Measurements from ENCODE around the gene CEACAM3.
A peak's percentile ranks its signal among the peaks of the same experiment; 100 is the strongest.

The CEACAM3 gene

DNA sequence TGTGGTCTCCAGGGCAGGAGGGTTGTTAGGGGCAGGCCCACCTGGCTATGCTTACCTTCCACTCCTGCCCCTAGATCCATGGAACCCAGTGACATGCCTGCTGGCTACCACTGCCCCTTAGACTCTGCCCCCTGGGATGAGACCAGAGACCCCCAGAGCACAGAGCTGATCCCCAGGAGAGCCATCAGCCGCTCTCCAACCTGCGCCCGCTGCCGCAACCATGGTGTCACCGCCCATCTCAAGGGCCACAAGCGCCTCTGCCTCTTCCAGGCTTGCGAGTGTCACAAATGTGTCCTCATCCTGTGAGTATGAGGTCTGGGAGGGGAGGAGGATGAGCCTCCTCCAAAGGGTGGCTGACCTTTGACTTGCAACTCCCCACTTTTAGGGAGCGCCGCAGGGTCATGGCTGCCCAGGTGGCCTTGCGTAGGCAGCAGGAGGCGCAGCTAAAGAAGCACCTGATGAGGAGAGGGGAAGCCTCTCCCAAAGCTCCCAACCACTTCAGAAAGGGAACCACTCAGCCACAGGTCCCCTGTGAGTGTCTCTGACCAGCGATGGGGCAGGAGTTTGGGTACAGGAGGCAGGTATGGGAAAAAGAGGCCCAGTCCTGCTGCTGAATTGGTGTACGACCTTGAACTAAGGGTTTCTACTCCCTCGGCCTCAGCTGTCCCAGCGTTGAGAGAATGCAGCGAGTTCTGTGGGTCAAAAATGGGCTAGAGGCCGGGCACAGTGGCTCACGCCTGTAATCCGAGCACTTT, 51.1 kb downstream of the CEACAM3 start:
- DNase-seq: no peak

- DNase-seq: no peak
Measured at GRCh38 chr19:41848666-41849065, 52.3 kb downstream of the CEACAM3 start.

DNA sequence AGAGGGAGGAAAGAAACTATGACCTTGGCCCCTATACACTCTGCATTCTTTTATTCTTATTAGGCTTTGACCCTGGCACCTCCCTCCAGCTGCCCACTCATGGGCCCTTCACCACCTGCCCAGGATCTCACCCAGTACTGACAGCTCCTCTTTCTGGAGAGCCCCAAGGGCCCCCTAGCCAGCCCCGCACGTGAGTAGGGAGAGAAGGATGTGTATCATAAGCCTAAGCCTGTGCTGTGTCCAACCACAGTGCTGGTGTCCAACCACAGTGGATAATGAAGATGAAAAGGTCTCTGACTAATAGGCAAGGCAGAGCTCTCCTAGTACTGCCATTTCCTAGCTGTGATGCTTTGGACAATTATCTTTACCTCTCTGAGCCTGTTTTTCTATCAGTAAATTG, 52.7 kb downstream of the CEACAM3 start:
- no peak for DNase-seq

DNA sequence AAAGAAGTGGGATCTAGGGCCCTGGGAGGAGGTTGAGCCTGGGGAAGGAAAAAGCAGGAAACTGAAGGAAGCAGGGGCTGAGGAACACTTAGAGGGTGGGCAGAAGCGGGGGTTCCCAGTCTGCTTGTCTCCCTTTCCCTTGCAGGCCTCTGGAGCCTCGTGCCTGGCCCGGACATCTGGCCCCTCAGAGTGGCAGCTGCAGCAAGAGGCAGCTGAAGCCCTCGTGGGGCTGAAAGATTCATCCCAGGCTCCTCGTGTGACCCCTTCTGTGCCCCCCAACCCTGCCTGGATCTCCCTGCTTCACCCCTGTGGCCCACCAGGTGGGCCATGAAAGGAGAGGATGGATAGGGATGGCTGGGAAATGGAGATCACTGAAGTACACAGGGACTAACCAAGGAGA, 54.0 kb downstream of the CEACAM3 start:
- DNase-seq: no peak

DNA sequence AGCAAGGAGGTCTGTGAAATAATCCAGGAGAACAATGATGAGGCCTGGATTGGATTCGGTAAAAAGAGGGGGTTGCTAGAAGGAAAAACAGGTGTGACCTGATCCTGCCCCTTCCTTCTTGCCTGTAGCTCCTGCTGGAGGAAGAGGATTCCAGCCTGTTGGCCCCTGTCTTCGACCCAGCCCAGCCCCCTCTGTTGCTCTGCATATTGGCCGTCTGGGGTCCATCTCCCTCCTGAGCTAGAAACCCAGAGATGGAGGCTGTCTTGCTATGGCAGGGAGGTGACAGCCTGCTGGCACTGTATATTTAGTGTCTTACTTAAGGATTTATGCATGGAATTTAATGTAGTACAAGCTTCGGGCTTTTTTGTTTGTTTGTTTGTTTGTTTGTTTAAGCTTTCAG, 55.1 kb downstream of the CEACAM3 start:
- DNase-seq: no peak

DNA sequence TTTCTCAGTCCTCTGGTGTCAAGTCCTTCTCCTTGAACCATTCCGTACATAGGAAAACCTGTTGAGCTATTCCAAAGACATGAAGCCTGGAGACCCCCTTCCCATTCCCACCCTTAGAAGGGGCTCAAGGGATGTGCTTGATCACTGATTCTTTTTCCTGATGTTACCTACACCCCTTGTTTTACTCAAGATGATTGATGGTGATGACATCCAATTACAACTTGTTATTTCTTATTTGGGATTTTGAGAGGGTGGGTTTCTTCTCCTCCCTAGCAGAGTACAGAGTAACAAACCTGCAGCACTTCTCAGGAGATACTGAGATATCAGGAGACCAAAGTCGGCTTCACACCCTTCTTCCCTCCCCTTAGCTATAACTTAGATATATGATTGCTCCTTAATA, 57.0 kb downstream of the CEACAM3 start:
- DNase-seq: no peak

DNA sequence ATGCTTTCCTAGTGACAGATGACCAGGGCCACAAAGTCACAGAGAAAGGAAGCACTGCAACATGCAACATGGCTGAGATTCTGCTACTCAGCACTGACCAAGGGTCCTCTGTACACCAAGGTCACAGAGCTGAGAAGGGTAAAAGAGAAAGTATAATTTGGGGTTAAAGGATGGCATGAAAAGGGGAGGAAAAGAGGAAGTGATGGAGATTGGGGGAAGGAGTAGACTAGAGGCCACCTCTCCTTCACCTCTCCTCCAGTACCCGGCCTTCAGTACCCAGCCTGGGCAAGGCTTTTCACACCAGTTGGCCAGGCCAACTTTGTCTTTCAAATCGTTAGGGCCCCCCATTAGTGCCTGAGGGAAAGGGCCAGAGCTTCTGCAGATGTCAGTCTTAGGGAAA, 57.4 kb downstream of the CEACAM3 start:
- DNase-seq: no peak

- no peak for DNase-seq
Measured at GRCh38 chr19:41859213-41859617, 62.8 kb downstream of the CEACAM3 start.

GRCh38 chr19:41859618-41860418, 63.4 kb downstream of the CEACAM3 start, which contains the start of gene RPS19:
RPS19 (plus strand) TSS chr19:41860255; CDS start chr19:41860775, 520 bp downstream.
- peak; percentile 98 to 99 for DNase-seq

- DNase-seq: peak in 1 of 2 donors; percentile 24
Measured at GRCh38 chr19:41860419-41861115, 64.2 kb downstream of the CEACAM3 start.

Data from inflammatory macrophage treated with lipopolysaccharide for 1 hour (primary cell).